ENCODE results near the gene BDKRB2. TPM values are rescaled to one million over a fixed set of nuclear protein-coding genes. Genes with fewer than 3 reads are reported as not detected.

BDKRB2 gene
- total RNA-seq (under 1 TPM in 4 of 7 donors, not detected in 3; 0.13 to 0.57 (median 0.17) TPM), polyA plus RNA-seq (under 1 TPM; 0.02 to 0.22 (median 0.11) TPM)
- long read RNA-seq, donor 1 = 0 reads
- long read RNA-seq, donor 2, full-length matches to known transcripts = 1 of 1 reads
- long read RNA-seq, donor 2, partial matches to known transcripts = 0 of 1 reads
- long read RNA-seq, donor 2, other reads (novel, unspliced or antisense) = 0 of 1 reads

- H3K36me3 ChIP-seq = no peaks in the 10 kb centered on the region
- H3K9me3 ChIP-seq = no peaks in the 10 kb centered on the region
- peaks cover 0 to 15% (median 0%) of the 10 kb centered on the region in 6 donors for H3K4me1 ChIP-seq
- H3K27ac ChIP-seq = peak within 1 kb of the TSS in 2 of 8 donors; percentile 30 to 33
- H3K27me3 ChIP-seq (replicated peaks in 1 of 7) = peaks cover 0 to 74% (median 12%) of the 10 kb centered on the region in 7 donors
- DNase-seq = peak; percentile 74
- TF ChIP-seq POLR2A (IDR thresholded peaks at IDR 0.05) (no peak), POLR2AphosphoS5 (IDR thresholded peaks at IDR 0.05) (peak; percentile 8 to 75 (median 31)), CTCF (IDR thresholded peaks at IDR 0.05 in 8 of 11, conservative IDR thresholded peaks at IDR 0.05 in 3 of 11) (no peak)
- WGBS, 5 donors = 15 to 20% (median 16%) methylated on average over 29 to 41 of the region's 41 CpGs
- intact Hi-C loops (cut with DNase I; ENCODE audit: low total_unique reads) = no loop called here
- H3K4me3 ChIP-seq = peak within 1 kb of the TSS in 4 of 8 donors; percentile 1 to 40 (median 12)
Observed at GRCh38 chr14:96204151-96205058, at the start of gene BDKRB2. TSS of gene BDKRB2 (plus strand) at chr14:96204839. CDS start at chr14:96237108, 32,269 bp downstream.

- no peaks in the 10 kb centered on the region for H3K9me3 ChIP-seq
- TF ChIP-seq CTCF (IDR thresholded peaks at IDR 0.05 in 8 of 11, conservative IDR thresholded peaks at IDR 0.05 in 3 of 11) = no peak
- no peak for TF ChIP-seq POLR2AphosphoS5 (IDR thresholded peaks at IDR 0.05)
- TF ChIP-seq POLR2A (IDR thresholded peaks at IDR 0.05) = no peak
- H3K4me3 ChIP-seq = no peak overlapping the region
- no peak overlapping the region for H3K27ac ChIP-seq
- intact Hi-C loops (cut with DNase I; ENCODE audit: low total_unique reads) = no loop called here
- H3K36me3 ChIP-seq = no peaks in the 10 kb centered on the region
- H3K4me1 ChIP-seq = no peaks in the 10 kb centered on the region
- H3K27me3 ChIP-seq (replicated peaks in 1 of 7) = peaks cover 0 to 5% (median 0%) of the 10 kb centered on the region in 7 donors
- WGBS, 5 donors = 92 to 100% (median 98%) methylated on average over 2 of the region's 2 CpGs
- no peak for DNase-seq
Observed at GRCh38 chr14:96154900-96155299, 49.7 kb upstream of the BDKRB2 start.

- intact Hi-C loops (cut with DNase I; ENCODE audit: low total_unique reads) = no loop called here
- Histone ChIP-seq H3K4me3 (no peak overlapping the region), H3K27me3 (replicated peaks in 1 of 7) (no peaks in the 10 kb centered on the region), H3K4me1 (no peaks in the 10 kb centered on the region), H3K9me3 (no peaks in the 10 kb centered on the region), H3K36me3 (no peaks in the 10 kb centered on the region), H3K27ac (no peak overlapping the region)
- 76 to 83% (median 82%) methylated on average over 7 of the region's 7 CpGs for WGBS, 5 donors
- TF ChIP-seq POLR2A (IDR thresholded peaks at IDR 0.05) = no peak
- DNase-seq = no peak
Observed at GRCh38 chr14:96156804-96157760, 47.6 kb upstream of the BDKRB2 start.

- H3K4me3 ChIP-seq = no peak overlapping the region
- no peak overlapping the region for H3K27ac ChIP-seq
- H3K36me3 ChIP-seq = no peaks in the 10 kb centered on the region
- 69 to 79% (median 75%) methylated on average over 7 of the region's 7 CpGs for whole genome bisulfite sequencing, 5 donors
- H3K9me3 ChIP-seq = no peaks in the 10 kb centered on the region
- DNase-seq = no peak
- no peaks in the 10 kb centered on the region for H3K27me3 ChIP-seq (replicated peaks in 1 of 7)
- intact Hi-C loops (cut with DNase I; ENCODE audit: low total_unique reads) = no loop called here
- TF ChIP-seq POLR2AphosphoS5 (IDR thresholded peaks at IDR 0.05) = no peak
- no peak for TF ChIP-seq CTCF (IDR thresholded peaks at IDR 0.05 in 8 of 11, conservative IDR thresholded peaks at IDR 0.05 in 3 of 11)
- TF ChIP-seq POLR2A (IDR thresholded peaks at IDR 0.05) = no peak
- no peaks in the 10 kb centered on the region for H3K4me1 ChIP-seq
Observed at GRCh38 chr14:96158735-96159134, 45.9 kb upstream of the BDKRB2 start.

Data from spleen (tissue), 13 donors.